PC-9 (cell line): ENCODE measurements around the gene SV2A.

Experiments
- EZH2 ChIP-seq: fragments of 200-600 bp; sonication (generic); IDR thresholded peaks from 2 replicates; pipeline ENCODE4 v1.8.0; 2017; ENCODE audit warnings: antibody characterized with exemption, low read depth
- TF ChIP-seq, protein P1 (sequence below): fragments of 200-600 bp; sonication (generic); conservative IDR thresholded peaks from 2 replicates; pipeline ENCODE4 v1.6.1; 2017; ENCODE audit warnings: mixed run types, antibody characterized with exemption, mild to moderate bottlenecking, moderate library complexity

DNA sequence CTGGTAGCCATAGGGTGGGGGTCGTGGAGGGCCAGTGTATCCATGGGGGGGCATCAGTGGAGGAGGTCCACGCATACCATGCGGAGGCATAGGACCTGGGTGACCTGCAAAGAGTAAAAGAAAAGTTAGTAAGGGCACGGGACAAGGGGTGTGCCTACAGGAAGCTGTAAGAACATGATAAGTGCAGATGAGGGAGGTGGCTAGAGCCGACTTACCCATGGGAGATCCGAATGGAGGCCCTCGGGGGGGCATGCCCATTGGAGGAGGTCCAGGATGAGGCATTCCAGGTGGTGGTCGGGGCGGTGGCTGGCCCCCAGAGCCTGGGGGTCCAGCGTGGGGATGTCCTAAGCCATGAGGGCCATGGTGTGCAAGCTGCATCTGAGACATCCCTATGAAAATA, 6.0 kb upstream of the SV2A start:
- TF ChIP-seq, protein P1, sequence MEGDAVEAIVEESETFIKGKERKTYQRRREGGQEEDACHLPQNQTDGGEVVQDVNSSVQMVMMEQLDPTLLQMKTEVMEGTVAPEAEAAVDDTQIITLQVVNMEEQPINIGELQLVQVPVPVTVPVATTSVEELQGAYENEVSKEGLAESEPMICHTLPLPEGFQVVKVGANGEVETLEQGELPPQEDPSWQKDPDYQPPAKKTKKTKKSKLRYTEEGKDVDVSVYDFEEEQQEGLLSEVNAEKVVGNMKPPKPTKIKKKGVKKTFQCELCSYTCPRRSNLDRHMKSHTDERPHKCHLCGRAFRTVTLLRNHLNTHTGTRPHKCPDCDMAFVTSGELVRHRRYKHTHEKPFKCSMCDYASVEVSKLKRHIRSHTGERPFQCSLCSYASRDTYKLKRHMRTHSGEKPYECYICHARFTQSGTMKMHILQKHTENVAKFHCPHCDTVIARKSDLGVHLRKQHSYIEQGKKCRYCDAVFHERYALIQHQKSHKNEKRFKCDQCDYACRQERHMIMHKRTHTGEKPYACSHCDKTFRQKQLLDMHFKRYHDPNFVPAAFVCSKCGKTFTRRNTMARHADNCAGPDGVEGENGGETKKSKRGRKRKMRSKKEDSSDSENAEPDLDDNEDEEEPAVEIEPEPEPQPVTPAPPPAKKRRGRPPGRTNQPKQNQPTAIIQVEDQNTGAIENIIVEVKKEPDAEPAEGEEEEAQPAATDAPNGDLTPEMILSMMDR = no peak
- TF ChIP-seq EZH2 = no peak
